ENCODE measurements around the gene CLN3. TPM values are rescaled to one million over a fixed set of nuclear protein-coding genes. Genes with fewer than 3 reads are reported as not detected.

The CLN3 gene
- total and polyA plus RNA-seq, 2 of the 13 experiments (the other 11 are each of a cell fraction or from before 2014, with no cell fraction given), result 23.4 to 46.8 TPM

DNA sequence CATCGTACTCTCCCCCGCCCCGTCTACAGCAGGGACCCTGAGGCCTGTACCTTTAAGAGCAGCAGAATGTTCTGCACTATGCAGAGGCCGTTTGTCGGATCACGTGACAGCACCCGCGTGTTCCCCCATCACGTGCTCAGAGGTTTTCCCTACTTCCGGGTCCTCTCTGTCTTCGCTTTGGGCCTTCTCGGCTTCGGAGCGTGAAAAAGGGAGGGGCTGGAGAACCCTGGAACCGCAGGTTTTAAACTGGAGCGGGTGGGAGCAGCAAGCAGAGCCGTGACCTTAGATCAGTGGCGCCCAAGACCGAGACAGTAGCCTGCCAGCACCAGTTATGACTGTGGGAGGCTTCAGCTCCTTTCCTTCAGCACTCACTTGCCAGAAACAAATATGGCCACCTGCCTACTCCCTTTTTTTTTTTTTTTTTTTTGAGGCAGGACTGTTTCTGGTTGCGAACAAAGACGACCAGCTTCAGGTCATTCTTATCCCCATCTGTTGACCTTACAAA is at the start of gene CLN3 (continued):
- TF ChIP-seq, protein P1, sequence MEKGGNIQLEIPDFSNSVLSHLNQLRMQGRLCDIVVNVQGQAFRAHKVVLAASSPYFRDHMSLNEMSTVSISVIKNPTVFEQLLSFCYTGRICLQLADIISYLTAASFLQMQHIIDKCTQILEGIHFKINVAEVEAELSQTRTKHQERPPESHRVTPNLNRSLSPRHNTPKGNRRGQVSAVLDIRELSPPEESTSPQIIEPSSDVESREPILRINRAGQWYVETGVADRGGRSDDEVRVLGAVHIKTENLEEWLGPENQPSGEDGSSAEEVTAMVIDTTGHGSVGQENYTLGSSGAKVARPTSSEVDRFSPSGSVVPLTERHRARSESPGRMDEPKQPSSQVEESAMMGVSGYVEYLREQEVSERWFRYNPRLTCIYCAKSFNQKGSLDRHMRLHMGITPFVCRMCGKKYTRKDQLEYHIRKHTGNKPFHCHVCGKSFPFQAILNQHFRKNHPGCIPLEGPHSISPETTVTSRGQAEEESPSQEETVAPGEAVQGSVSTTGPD (CRISPR knock-in tag; IDR thresholded peaks at IDR 0.05), result 0 out of 2 replicates have a peak, but pooled peaks have one; percentile 55
- TF ChIP-seq ZNF772 (CRISPR knock-in tag; IDR thresholded peaks at IDR 0.05) (peak; percentile 69; the same call in 1 of the 2 replicates), PPARG (CRISPR knock-in tag; conservative IDR thresholded peaks at IDR 0.05) (no peak), NR3C1 (CRISPR knock-in tag; IDR thresholded peaks at IDR 0.05) (no peak), EHMT2 (IDR thresholded peaks at IDR 0.05; ENCODE audit: borderline replicate concordance, low read depth, low read length) (peak; percentile 97), ZNF382 (CRISPR knock-in tag; IDR thresholded peaks at IDR 0.05; ENCODE audit: borderline replicate concordance) (no peak), SSRP1 (CRISPR knock-in tag; IDR thresholded peaks at IDR 0.05) (no peak), ZNF720 (CRISPR knock-in tag; IDR thresholded peaks at IDR 0.05) (no peak), NONO (IDR thresholded peaks at IDR 0.05) (no peak), NONO (CRISPR knock-in tag; conservative IDR thresholded peaks at IDR 0.05) (peak; percentile 83), ZNF567 (CRISPR knock-in tag; IDR thresholded peaks at IDR 0.05; ENCODE audit: borderline replicate concordance) (no peak), ZNF577 (CRISPR knock-in tag; IDR thresholded peaks at IDR 0.05; ENCODE audit: borderline replicate concordance, low read depth) (no peak), SOX5 (CRISPR knock-in tag; IDR thresholded peaks at IDR 0.05; ENCODE audit: borderline replicate concordance) (no peak; the same call in 1 of the 2 replicates), ZFP82 (CRISPR knock-in tag; IDR thresholded peaks at IDR 0.05; ENCODE audit: borderline replicate concordance) (no peak), STAT5B (CRISPR knock-in tag; IDR thresholded peaks at IDR 0.05) (no peak), ZNF354B (CRISPR knock-in tag; IDR thresholded peaks at IDR 0.05) (no peak), MED8 (CRISPR knock-in tag; IDR thresholded peaks at IDR 0.05; ENCODE audit: insufficient replicate concordance) (peak; percentile 18), ZFP37 (CRISPR knock-in tag; IDR thresholded peaks at IDR 0.05; ENCODE audit: borderline replicate concordance) (no peak)
- TF ChIP-seq, protein P2, sequence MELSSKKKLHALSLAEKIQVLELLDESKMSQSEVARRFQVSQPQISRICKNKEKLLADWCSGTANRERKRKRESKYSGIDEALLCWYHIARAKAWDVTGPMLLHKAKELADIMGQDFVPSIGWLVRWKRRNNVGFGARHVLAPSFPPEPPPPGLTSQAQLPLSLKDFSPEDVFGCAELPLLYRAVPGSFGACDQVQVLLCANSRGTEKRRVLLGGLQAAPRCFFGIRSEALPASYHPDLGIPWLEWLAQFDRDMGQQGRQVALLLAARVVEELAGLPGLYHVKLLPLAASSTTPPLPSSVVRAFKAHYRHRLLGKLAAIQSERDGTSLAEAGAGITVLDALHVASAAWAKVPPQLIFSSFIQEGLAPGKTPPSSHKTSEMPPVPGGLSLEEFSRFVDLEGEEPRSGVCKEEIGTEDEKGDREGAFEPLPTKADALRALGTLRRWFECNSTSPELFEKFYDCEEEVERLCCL (CRISPR knock-in tag; IDR thresholded peaks at IDR 0.05; ENCODE audit: borderline replicate concordance), result no peak
- TF ChIP-seq, protein P3, sequence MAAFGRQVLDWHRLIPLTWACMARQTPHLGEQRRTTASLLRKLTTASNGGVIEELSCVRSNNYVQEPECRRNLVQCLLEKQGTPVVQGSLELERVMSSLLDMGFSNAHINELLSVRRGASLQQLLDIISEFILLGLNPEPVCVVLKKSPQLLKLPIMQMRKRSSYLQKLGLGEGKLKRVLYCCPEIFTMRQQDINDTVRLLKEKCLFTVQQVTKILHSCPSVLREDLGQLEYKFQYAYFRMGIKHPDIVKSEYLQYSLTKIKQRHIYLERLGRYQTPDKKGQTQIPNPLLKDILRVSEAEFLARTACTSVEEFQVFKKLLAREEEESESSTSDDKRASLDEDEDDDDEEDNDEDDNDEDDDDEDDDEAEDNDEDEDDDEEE (CRISPR knock-in tag; IDR thresholded peaks at IDR 0.05), result no peak
- TF ChIP-seq, protein P4, sequence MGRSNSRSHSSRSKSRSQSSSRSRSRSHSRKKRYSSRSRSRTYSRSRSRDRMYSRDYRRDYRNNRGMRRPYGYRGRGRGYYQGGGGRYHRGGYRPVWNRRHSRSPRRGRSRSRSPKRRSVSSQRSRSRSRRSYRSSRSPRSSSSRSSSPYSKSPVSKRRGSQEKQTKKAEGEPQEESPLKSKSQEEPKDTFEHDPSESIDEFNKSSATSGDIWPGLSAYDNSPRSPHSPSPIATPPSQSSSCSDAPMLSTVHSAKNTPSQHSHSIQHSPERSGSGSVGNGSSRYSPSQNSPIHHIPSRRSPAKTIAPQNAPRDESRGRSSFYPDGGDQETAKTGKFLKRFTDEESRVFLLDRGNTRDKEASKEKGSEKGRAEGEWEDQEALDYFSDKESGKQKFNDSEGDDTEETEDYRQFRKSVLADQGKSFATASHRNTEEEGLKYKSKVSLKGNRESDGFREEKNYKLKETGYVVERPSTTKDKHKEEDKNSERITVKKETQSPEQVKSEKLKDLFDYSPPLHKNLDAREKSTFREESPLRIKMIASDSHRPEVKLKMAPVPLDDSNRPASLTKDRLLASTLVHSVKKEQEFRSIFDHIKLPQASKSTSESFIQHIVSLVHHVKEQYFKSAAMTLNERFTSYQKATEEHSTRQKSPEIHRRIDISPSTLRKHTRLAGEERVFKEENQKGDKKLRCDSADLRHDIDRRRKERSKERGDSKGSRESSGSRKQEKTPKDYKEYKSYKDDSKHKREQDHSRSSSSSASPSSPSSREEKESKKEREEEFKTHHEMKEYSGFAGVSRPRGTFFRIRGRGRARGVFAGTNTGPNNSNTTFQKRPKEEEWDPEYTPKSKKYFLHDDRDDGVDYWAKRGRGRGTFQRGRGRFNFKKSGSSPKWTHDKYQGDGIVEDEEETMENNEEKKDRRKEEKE (IDR thresholded peaks at IDR 0.05), result no peak
- TF ChIP-seq, protein P5, sequence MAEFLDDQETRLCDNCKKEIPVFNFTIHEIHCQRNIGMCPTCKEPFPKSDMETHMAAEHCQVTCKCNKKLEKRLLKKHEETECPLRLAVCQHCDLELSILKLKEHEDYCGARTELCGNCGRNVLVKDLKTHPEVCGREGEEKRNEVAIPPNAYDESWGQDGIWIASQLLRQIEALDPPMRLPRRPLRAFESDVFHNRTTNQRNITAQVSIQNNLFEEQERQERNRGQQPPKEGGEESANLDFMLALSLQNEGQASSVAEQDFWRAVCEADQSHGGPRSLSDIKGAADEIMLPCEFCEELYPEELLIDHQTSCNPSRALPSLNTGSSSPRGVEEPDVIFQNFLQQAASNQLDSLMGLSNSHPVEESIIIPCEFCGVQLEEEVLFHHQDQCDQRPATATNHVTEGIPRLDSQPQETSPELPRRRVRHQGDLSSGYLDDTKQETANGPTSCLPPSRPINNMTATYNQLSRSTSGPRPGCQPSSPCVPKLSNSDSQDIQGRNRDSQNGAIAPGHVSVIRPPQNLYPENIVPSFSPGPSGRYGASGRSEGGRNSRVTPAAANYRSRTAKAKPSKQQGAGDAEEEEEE (CRISPR knock-in tag; IDR thresholded peaks at IDR 0.05; ENCODE audit: borderline replicate concordance), result no peak

Measured in HepG2 (cell line).